Dendritic cell treated with granulocyte-macrophage colony-stimulating factor and Interleukin-4, amounts not matched to agents 40 ng/mL and 50 ng/mL, for 4 days (primary cell): ENCODE data around the gene CDON.
"Not testable (repeated sequence)": the region's sequence is repeated elsewhere in the genome, so short reads cannot be mapped to it uniquely, and the experiment has no call there.

Experiments used
- H3K27ac Mint-ChIP-seq: one replicate; pipeline ENCODE4 v1.8.0; 2022; ENCODE audit warnings: mild to moderate bottlenecking, mixed read lengths
- H3K27me3 Mint-ChIP-seq: one replicate; pipeline ENCODE4 v1.8.0; 2022; ENCODE audit warnings: mild to moderate bottlenecking, mixed read lengths
- H3K36me3 Mint-ChIP-seq: one replicate; pipeline ENCODE4 v1.8.0; 2022; ENCODE audit warnings: low read depth, mixed read lengths
- H3K4me1 Mint-ChIP-seq: one replicate; pipeline ENCODE4 v1.8.0; 2022; ENCODE audit warnings: low read depth, mixed read lengths
- H3K4me3 Mint-ChIP-seq: one replicate; pipeline ENCODE4 v1.8.0; 2022; ENCODE audit warnings: mild to moderate bottlenecking, moderate library complexity, mixed read lengths
- H3K9me3 Mint-ChIP-seq: one replicate; pipeline ENCODE4 v1.8.0; 2022; ENCODE audit warnings: mixed read lengths
- intact Hi-C: fragments of 100-400 bp; cut with micrococcal nuclease; formaldehyde crosslinking; loops from one replicate; pipeline ENCODE4 v1.15.0; 2022

CDON gene

GRCh38 chr11:125923633-125924032 is 139.0 kb downstream of the CDON start:
- Mint-ChIP-seq H3K27ac (no peak overlapping the region), H3K4me3 (no peak overlapping the region), H3K9me3 (no peaks in the 10 kb centered on the region), H3K4me1 (no peaks in the 10 kb centered on the region), H3K36me3 (no peaks in the 10 kb centered on the region), H3K27me3 (peaks cover 6% of the 10 kb centered on the region)
- intact Hi-C loops = loop anchor here (1.0 kb wide), 1 partner anchor 271 kb away; no protein-coding TSS in a partner anchor

GRCh38 chr11:125923012-125923579 is 139.6 kb downstream of the CDON start:
- no peaks in the 10 kb centered on the region for H3K4me1 Mint-ChIP-seq
- intact Hi-C loops = loop anchor here (1.0 kb wide), 1 partner anchor 271 kb away; no protein-coding TSS in a partner anchor
- H3K27ac Mint-ChIP-seq = no peak overlapping the region
- H3K27me3 Mint-ChIP-seq = peaks cover 6% of the 10 kb centered on the region
- H3K9me3 Mint-ChIP-seq = no peaks in the 10 kb centered on the region
- H3K36me3 Mint-ChIP-seq = no peaks in the 10 kb centered on the region
- no peak overlapping the region for H3K4me3 Mint-ChIP-seq

- intact Hi-C loops = no loop called here
- Mint-ChIP-seq H3K4me3 (no peak overlapping the region), H3K27ac (no peak overlapping the region), H3K36me3 (no peaks in the 10 kb centered on the region), H3K4me1 (no peaks in the 10 kb centered on the region), H3K9me3 (no peaks in the 10 kb centered on the region), H3K27me3 (peaks cover 6% of the 10 kb centered on the region)
Measured at GRCh38 chr11:125922156-125922555, 140.5 kb downstream of the CDON start.

- Mint-ChIP-seq H3K27me3 (peaks cover 4% of the 10 kb centered on the region), H3K4me3 (no peak overlapping the region), H3K27ac (no peak overlapping the region), H3K36me3 (no peaks in the 10 kb centered on the region), H3K4me1 (no peaks in the 10 kb centered on the region), H3K9me3 (no peaks in the 10 kb centered on the region)
- intact Hi-C loops = no loop called here
Measured at GRCh38 chr11:125921042-125921441, 141.6 kb downstream of the CDON start.

- Mint-ChIP-seq H3K9me3 (no peaks in the 10 kb centered on the region), H3K27ac (no peak overlapping the region), H3K36me3 (no peaks in the 10 kb centered on the region), H3K27me3 (peaks cover 5% of the 10 kb centered on the region), H3K4me1 (no peaks in the 10 kb centered on the region), H3K4me3 (no peak overlapping the region)
- intact Hi-C loops = no loop called here
Measured at GRCh38 chr11:125918140-125918840, 144.4 kb downstream of the CDON start.

GRCh38 chr11:125916683-125917347 is 145.9 kb downstream of the CDON start:
- no peak overlapping the region for H3K27ac Mint-ChIP-seq
- H3K4me1 Mint-ChIP-seq = no peaks in the 10 kb centered on the region
- no peak overlapping the region for H3K4me3 Mint-ChIP-seq
- H3K27me3 Mint-ChIP-seq = peaks cover 5% of the 10 kb centered on the region
- H3K9me3 Mint-ChIP-seq = no peaks in the 10 kb centered on the region
- no peaks in the 10 kb centered on the region for H3K36me3 Mint-ChIP-seq
- intact Hi-C loops = no loop called here

- H3K27ac Mint-ChIP-seq, H3K4me1 Mint-ChIP-seq, H3K36me3 Mint-ChIP-seq, H3K4me3 Mint-ChIP-seq, intact Hi-C loops, H3K9me3 Mint-ChIP-seq: not testable (repeated sequence)
- H3K27me3 Mint-ChIP-seq = peaks cover 16% of the 10 kb centered on the region
Measured at GRCh38 chr11:125914601-125915000, 148.1 kb downstream of the CDON start.

GRCh38 chr11:125910226-125910849 is 152.3 kb downstream of the CDON start:
- intact Hi-C loops = no loop called here
- no peak overlapping the region for H3K4me3 Mint-ChIP-seq
- no peak overlapping the region for H3K27ac Mint-ChIP-seq
- H3K27me3 Mint-ChIP-seq = peaks cover 29% of the 10 kb centered on the region
- H3K9me3 Mint-ChIP-seq = no peaks in the 10 kb centered on the region
- no peaks in the 10 kb centered on the region for H3K36me3 Mint-ChIP-seq
- H3K4me1 Mint-ChIP-seq = no peaks in the 10 kb centered on the region
